K562 (cell line): ENCODE results near the gene SLC22A23. TPM values are rescaled to one million over a fixed set of nuclear protein-coding genes. Genes with fewer than 3 reads are reported as not detected.

Experiments
- ATAC-seq: fragments of 200-7000 bp; cut with Tn5 transposase; 3 replicates; pipeline ENCODE4 v1.9.1; 2020; ENCODE audit warnings: moderate library complexity
- BruUV-seq: library from RNA; stranded (reverse); fragments of 400-500 nt; replicated peaks from 2 replicates; lab custom pipeline; 2021; lab: Mats Ljungman, UMichigan
- CTCF ChIA-PET: fragments of 300-600 bp; formaldehyde crosslinking; extraction: SDS; loops from one replicate; lab custom pipeline; 2021; ENCODE audit warnings: low intra/inter-chr PET ratio; lab: Yijun Ruan, JAX
- POLR2A ChIA-PET: fragments of 300-600, 350-650 bp; sonication (Branson Sonifier 250); formaldehyde crosslinking; extraction: SDS; loops from one replicate; lab custom pipeline; 2021; ENCODE audit warnings: antibody characterized with exemption, inconsistent platforms; lab: Yijun Ruan, JAX
- DNase-seq, 4 experiments: peaks; one replicate each; pipeline versions ENCODE4 v3.0.0 to v3.0.0-alpha.2; 2011 to 2018; ENCODE audit warnings: low spot score in 3 of 4, mixed read lengths in 3 of 4; ENCODE audit errors: extremely low read depth in 1 of 4
- FAIRE-seq: peaks from 2 replicates; lab custom pipeline; 2011; peaks lifted over from hg19 to GRCh38; lab: Jason Lieb, UNC
- H2AFZ ChIP-seq: 2 replicates; pipeline ENCODE4 v1.6.0; 2011; ENCODE audit warnings: low read depth, low read length, control low read depth, inconsistent platforms
- H3K27ac ChIP-seq: fragments of 200-600 bp; 3 replicates; pipeline ENCODE4 v1.8.0; 2011; ENCODE audit warnings: low read depth, mild to moderate bottlenecking, control low read depth, inconsistent platforms, low read length, moderate library complexity, mixed read lengths; ENCODE audit errors: extremely low read depth
- H3K27me3 ChIP-seq, 2 experiments: fragments of 300-600 bp in 1 of 2; 2 replicates in 1 of 2; 3 replicates in 1 of 2; pipeline versions ENCODE4 v1.6.0 to v1.8.0; 2011; ENCODE audit warnings: inconsistent platforms in 2 of 2, low read length in 2 of 2, mild to moderate bottlenecking in 1 of 2, mixed read lengths in 1 of 2, moderate library complexity in 1 of 2; ENCODE audit not compliant: control insufficient read depth in 2 of 2, insufficient read depth in 2 of 2
- H3K36me3 ChIP-seq: fragments of 300-600 bp; 3 replicates; pipeline ENCODE4 v1.8.0; 2011; ENCODE audit warnings: mild to moderate bottlenecking, low read length, inconsistent platforms; ENCODE audit not compliant: control insufficient read depth, insufficient read depth
- H3K4me1 ChIP-seq, 2 experiments: fragments of 200-600 bp in 1 of 2; replicated peaks in 1 of 2; 2 replicates in 1 of 2; 3 replicates in 1 of 2; pipeline versions ENCODE4 v1.5.1 to v1.8.0; 2011; ENCODE audit warnings: inconsistent platforms in 2 of 2, low read length in 2 of 2, mild to moderate bottlenecking in 1 of 2, mixed read lengths in 1 of 2, moderate library complexity in 1 of 2; ENCODE audit not compliant: control insufficient read depth in 2 of 2, insufficient read depth in 2 of 2
- H3K4me2 ChIP-seq: 2 replicates; pipeline ENCODE4 v1.6.1; 2011; ENCODE audit warnings: low read length, control low read depth, inconsistent platforms, mixed read lengths; ENCODE audit not compliant: insufficient read depth
- H3K4me3 ChIP-seq: fragments of 200-600 bp; sonication (generic), shearing (Covaris generic); 2 replicates; pipeline ENCODE4 v1.5.1; 2016; ENCODE audit warnings: control low read depth, inconsistent platforms
- H3K79me2 ChIP-seq: fragments of 200-600 bp; 3 replicates; pipeline ENCODE4 v1.8.0; 2011; ENCODE audit warnings: low read length, inconsistent platforms; ENCODE audit not compliant: control insufficient read depth, insufficient read depth
- H3K9ac ChIP-seq, 2 experiments: 2 replicates each; pipeline versions ENCODE4 v1.6.0 to v1.6.1; 2011; ENCODE audit warnings: low read depth in 2 of 2, low read length in 2 of 2, control low read depth in 1 of 2, inconsistent platforms in 1 of 2, mild to moderate bottlenecking in 1 of 2, mixed read lengths in 1 of 2; ENCODE audit not compliant: insufficient read depth in 1 of 2
- H3K9me1 ChIP-seq: one replicate; pipeline ENCODE4 v1.6.0; 2011; ENCODE audit warnings: inconsistent platforms, mild to moderate bottlenecking, low read length, moderate library complexity; ENCODE audit not compliant: control insufficient read depth, insufficient read depth
- H3K9me3 ChIP-seq: replicated peaks from 2 replicates; pipeline ENCODE4 v1.5.1; 2011; ENCODE audit warnings: low read depth, low read length, inconsistent platforms; ENCODE audit not compliant: control insufficient read depth, insufficient read depth
- H4K20me1 ChIP-seq: replicated peaks from 2 replicates; pipeline ENCODE4 v1.6.1; 2011; ENCODE audit warnings: low read length, inconsistent platforms, mixed read lengths; ENCODE audit not compliant: control insufficient read depth, insufficient read depth
- WGBS: fragments of 100-300 bp; shearing (Covaris generic); methylation state at CpG from one replicate; pipeline ENCODE4 v1.1.6; 2016; ENCODE audit warnings: low coverage, mixed read lengths; ENCODE audit not compliant: insufficient coverage; ENCODE audit errors: missing lambda C conversion rate; 5-methylcytosine and 5-hydroxymethylcytosine counted together
- in situ Hi-C: fragments of 300-500 bp; cut with MboI; formaldehyde crosslinking; loops from 4 replicates; pipeline ENCODE4 v1.15.0; 2018; ENCODE audit warnings: inconsistent platforms, mixed read lengths
- intact Hi-C: fragments of 100-400 bp; cut with micrococcal nuclease; formaldehyde crosslinking; loops from 2 replicates; pipeline ENCODE4 v1.14.2; 2022
- polyA plus RNA-seq, 8 experiments: library from polyadenylated mRNA; depleted of rRNA in 4 of 8; stranded (reverse) in 5 of 8; unstranded in 3 of 8; fragments of >200 nt; fragmentation: Nextera tagmentation in 2 of 8; fragmentation: Illumina TruSeq in 1 of 8; extraction: Ambion mirVana in 2 of 8; extraction: Trizol in 1 of 8; gene quantifications; 2 replicates each; pipeline versions ENCODE4 v1.2.1 to v1.2.3, GENCODE V29; 2011 to 2014; ENCODE audit warnings: inconsistent platforms in 1 of 8, missing spikeins in 1 of 8
- total RNA-seq, 7 experiments: library from RNA; depleted of rRNA in 6 of 7; stranded (reverse); fragments of >200 nt in 6 of 7; fragmentation: Illumina TruSeq in 2 of 7; extraction: Trizol in 2 of 7; gene quantifications; 2 replicates each; pipeline versions ENCODE4 v1.2.1 to v1.2.3, GENCODE V29; 2011 to 2021; ENCODE audit warnings: low replicate concordance in 1 of 7
- TF ChIP-seq, protein P1 (sequence below): fragments of 250-450 bp; sonication (Bioruptor Pico); IDR thresholded peaks from 2 replicates; pipeline ENCODE4 v1.4.0; 2020; ENCODE audit warnings: borderline replicate concordance
- TF ChIP-seq, protein P2 (sequence below): sonication (generic); formaldehyde crosslinking; IDR thresholded peaks from 2 replicates; pipeline ENCODE4 v1.8.0; 2022; ENCODE audit warnings: mild to moderate bottlenecking, missing genetic modification reagents, borderline replicate concordance

Gene SLC22A23
- total and polyA plus RNA-seq, 9 of the 15 experiments (the other 6 are each of a cell fraction or from before 2014, with no cell fraction given) = 0.30 to 8.7 (median 2.5) TPM

DNA sequence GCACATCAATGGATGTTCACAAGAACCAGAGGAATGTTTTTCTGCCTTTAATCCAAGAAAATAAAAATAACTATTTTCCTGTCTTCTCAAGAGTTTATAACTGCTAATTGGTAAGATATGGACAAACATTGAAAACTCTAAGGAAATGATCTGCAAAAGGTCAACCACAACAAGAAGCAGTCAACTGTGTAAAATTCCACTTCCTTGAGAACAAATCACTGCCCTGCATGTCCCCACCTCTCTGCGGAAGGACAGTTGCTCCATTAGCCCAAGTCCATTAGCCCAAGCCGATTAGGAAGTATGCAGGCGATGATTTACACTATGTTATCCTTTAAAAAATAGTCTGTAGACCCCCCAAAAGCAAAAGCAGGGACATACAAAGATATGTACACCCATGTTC, 27.6 kb downstream of the SLC22A23 start:
- WGBS = 62% methylated on average over 3 of the region's 3 CpGs
- H3K4me2 ChIP-seq = no peak overlapping the region
- ChIA-PET CTCF (no interaction called here), POLR2A (interaction anchor here (0.6 to 1.0 kb wide), 2 partner anchors 26 to 222 kb away, joined by 3 to 5 read pairs; no protein-coding TSS in a partner anchor)
- no peak overlapping the region for H2AFZ ChIP-seq
- no peaks in the 10 kb centered on the region for H3K79me2 ChIP-seq
- FAIRE-seq (no peak), ATAC-seq (no peak), DNase-seq (no peak)
- H3K4me1 ChIP-seq = peaks cover 0 to 7% of the 10 kb centered on the region in 2 experiments; a peak in 2 of 5 replicates
- intact Hi-C loops = no loop called here
- no peaks in the 10 kb centered on the region for H3K27me3 ChIP-seq
- in situ Hi-C loops = no loop called here
- no peak overlapping the region for H3K27ac ChIP-seq
- TF ChIP-seq, protein P1, sequence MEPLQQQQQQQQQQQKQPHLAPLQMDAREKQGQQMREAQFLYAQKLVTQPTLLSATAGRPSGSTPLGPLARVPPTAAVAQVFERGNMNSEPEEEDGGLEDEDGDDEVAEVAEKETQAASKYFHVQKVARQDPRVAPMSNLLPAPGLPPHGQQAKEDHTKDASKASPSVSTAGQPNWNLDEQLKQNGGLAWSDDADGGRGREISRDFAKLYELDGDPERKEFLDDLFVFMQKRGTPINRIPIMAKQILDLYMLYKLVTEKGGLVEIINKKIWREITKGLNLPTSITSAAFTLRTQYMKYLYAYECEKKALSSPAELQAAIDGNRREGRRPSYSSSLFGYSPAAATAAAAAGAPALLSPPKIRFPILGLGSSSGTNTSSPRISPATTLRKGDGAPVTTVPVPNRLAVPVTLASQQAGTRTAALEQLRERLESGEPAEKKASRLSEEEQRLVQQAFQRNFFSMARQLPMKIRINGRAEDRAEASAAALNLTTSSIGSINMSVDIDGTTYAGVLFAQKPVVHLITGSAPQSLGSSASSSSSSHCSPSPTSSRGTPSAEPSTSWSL (CRISPR knock-in tag) = no peak
- TF ChIP-seq, protein P2, sequence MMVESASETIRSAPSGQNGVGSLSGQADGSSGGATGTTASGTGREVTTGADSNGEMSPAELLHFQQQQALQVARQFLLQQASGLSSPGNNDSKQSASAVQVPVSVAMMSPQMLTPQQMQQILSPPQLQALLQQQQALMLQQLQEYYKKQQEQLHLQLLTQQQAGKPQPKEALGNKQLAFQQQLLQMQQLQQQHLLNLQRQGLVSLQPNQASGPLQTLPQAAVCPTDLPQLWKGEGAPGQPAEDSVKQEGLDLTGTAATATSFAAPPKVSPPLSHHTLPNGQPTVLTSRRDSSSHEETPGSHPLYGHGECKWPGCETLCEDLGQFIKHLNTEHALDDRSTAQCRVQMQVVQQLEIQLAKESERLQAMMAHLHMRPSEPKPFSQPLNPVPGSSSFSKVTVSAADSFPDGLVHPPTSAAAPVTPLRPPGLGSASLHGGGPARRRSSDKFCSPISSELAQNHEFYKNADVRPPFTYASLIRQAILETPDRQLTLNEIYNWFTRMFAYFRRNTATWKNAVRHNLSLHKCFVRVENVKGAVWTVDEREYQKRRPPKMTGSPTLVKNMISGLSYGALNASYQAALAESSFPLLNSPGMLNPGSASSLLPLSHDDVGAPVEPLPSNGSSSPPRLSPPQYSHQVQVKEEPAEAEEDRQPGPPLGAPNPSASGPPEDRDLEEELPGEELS = no peak
- H4K20me1 ChIP-seq = peaks cover 10% of the 10 kb centered on the region; the same call in 1 of the 2 replicates
- no TSS peak for BruUV-seq
- H3K9ac ChIP-seq = no peak overlapping the region
- no peaks in the 10 kb centered on the region for H3K9me3 ChIP-seq
- no peaks in the 10 kb centered on the region for H3K36me3 ChIP-seq
- no peak overlapping the region for H3K4me3 ChIP-seq
- peaks cover 4% of the 10 kb centered on the region for H3K9me1 ChIP-seq
